Keratinocyte (primary cell): ENCODE data around the gene ADAP2. TPM values are rescaled to one million over a fixed set of nuclear protein-coding genes. Genes with fewer than 3 reads are reported as not detected.

Source experiments
- DNase-seq: peaks from one replicate; pipeline ENCODE4 v3.0.0-alpha.2; 2011; ENCODE audit warnings: low read depth, missing footprints, low spot score
- FAIRE-seq: peaks from 2 replicates; lab custom pipeline; 2011; peaks lifted over from hg19 to GRCh38; lab: Jason Lieb, UNC
- H2AFZ ChIP-seq: 2 replicates; pipeline ENCODE4 v1.6.0; 2012; ENCODE audit warnings: low read length, control low read depth, inconsistent platforms; ENCODE audit not compliant: control insufficient read depth
- H3K27ac ChIP-seq: 2 replicates; pipeline ENCODE4 v1.5.1; 2011; ENCODE audit warnings: low read length; ENCODE audit not compliant: control insufficient read depth, insufficient read depth
- H3K27me3 ChIP-seq: 3 replicates; pipeline ENCODE4 v1.6.0; 2011; ENCODE audit warnings: low read length; ENCODE audit not compliant: control insufficient read depth, insufficient read depth; ENCODE audit errors: extremely low read depth
- H3K36me3 ChIP-seq, 2 experiments: 2 replicates in 1 of 2; 3 replicates in 1 of 2; pipeline ENCODE4 v1.5.1; 2011; ENCODE audit warnings: low read length in 2 of 2, mild to moderate bottlenecking in 1 of 2; ENCODE audit not compliant: control insufficient read depth in 2 of 2, insufficient read depth in 2 of 2; ENCODE audit errors: extremely low read depth in 1 of 2
- H3K4me1 ChIP-seq: 3 replicates; pipeline ENCODE4 v1.5.1; 2011; ENCODE audit warnings: low read length; ENCODE audit not compliant: control insufficient read depth, insufficient read depth; ENCODE audit errors: extremely low read depth
- H3K4me2 ChIP-seq: 3 replicates; pipeline ENCODE4 v1.6.0; 2011; ENCODE audit warnings: low read depth, low read length; ENCODE audit not compliant: control insufficient read depth, insufficient read depth; ENCODE audit errors: extremely low read depth
- H3K4me3 ChIP-seq, 3 experiments: fragments of 200-600 bp in 1 of 3; sonication (generic) in 1 of 3; 2 replicates in 2 of 3; 3 replicates in 1 of 3; pipeline ENCODE4 v1.5.1; 2011 to 2016; ENCODE audit warnings: low read length in 3 of 3, mild to moderate bottlenecking in 3 of 3, control low read depth in 2 of 3, inconsistent platforms in 1 of 3, low read depth in 1 of 3, mixed read lengths in 1 of 3, mixed run types in 1 of 3, moderate library complexity in 1 of 3; ENCODE audit not compliant: control insufficient read depth in 2 of 3, insufficient read depth in 2 of 3; ENCODE audit errors: extremely low read depth in 1 of 3
- H3K79me2 ChIP-seq: 2 replicates; pipeline ENCODE4 v1.6.0; 2012; ENCODE audit warnings: low read length; ENCODE audit not compliant: control insufficient read depth, insufficient read depth
- H3K9ac ChIP-seq: 3 replicates; pipeline ENCODE4 v1.6.0; 2011; ENCODE audit warnings: low read length; ENCODE audit not compliant: control insufficient read depth, insufficient read depth; ENCODE audit errors: extremely low read depth
- H3K9me1 ChIP-seq: 3 replicates; pipeline ENCODE4 v1.6.0; 2011; ENCODE audit warnings: low read length; ENCODE audit not compliant: control insufficient read depth, insufficient read depth; ENCODE audit errors: extremely low read depth
- H3K9me3 ChIP-seq: 2 replicates; pipeline ENCODE4 v1.5.1; 2012; ENCODE audit warnings: low read depth, low read length; ENCODE audit not compliant: control insufficient read depth
- H4K20me1 ChIP-seq: 3 replicates; pipeline ENCODE4 v1.6.0; 2011; ENCODE audit warnings: low read length; ENCODE audit not compliant: control insufficient read depth, insufficient read depth; ENCODE audit errors: extremely low read depth
- EZH2 ChIP-seq: IDR thresholded peaks from one replicate; pipeline ENCODE4 v1.6.1; 2012; ENCODE audit warnings: inconsistent platforms, mild to moderate bottlenecking, low read length, moderate library complexity
- dilution Hi-C: fragments of 300-500 bp; cut with MboI; formaldehyde crosslinking; loops from one replicate; pipeline ENCODE4 v1.7.0; 2020; ENCODE audit warnings: low sequenced_read_pairs; ENCODE audit not compliant: extremely low pct_ligation_motif_present
- polyA plus RNA-seq, 5 experiments: library from polyadenylated mRNA; depleted of rRNA in 3 of 5; stranded (reverse) in 3 of 5; stranded (forward) in 1 of 5; unstranded in 1 of 5; fragments of >200 nt; gene quantifications; 1 replicate in 1 of 5; 2 replicates in 3 of 5; 3 replicates in 1 of 5; pipeline versions ENCODE4 v1.2.1 to v1.2.3, GENCODE V29; 2011 to 2012; ENCODE audit warnings: missing spikeins in 2 of 5, low read depth in 1 of 5, low replicate concordance in 1 of 5
- TF ChIP-seq, protein P1 (sequence below), 3 experiments: IDR thresholded peaks in 1 of 3; conservative IDR thresholded peaks in 1 of 3; optimal IDR thresholded peaks in 1 of 3; 2 replicates in 2 of 3; 3 replicates in 1 of 3; pipeline versions ENCODE3 to v1.5.1; 2011; ENCODE audit warnings: low read length in 3 of 3, mild to moderate bottlenecking in 3 of 3, moderate library complexity in 2 of 3, control low read depth in 1 of 3, inconsistent platforms in 1 of 3; ENCODE audit not compliant: insufficient read depth in 2 of 3; ENCODE audit errors: extremely low read depth in 1 of 3

Gene ADAP2
- polyA plus RNA-seq, 1 donor (not counting 4 experiments of a cell fraction or from before 2014, with no cell fraction given), result 1.4 TPM

GRCh38 chr17:30894236-30894635, 27.5 kb upstream of the ADAP2 start:
- H3K4me3 ChIP-seq, result no peak overlapping the region
- no peak overlapping the region for H2AFZ ChIP-seq
- H3K36me3 ChIP-seq, result peaks cover 5 to 8% of the 10 kb centered on the region in 2 experiments
- H3K27me3 ChIP-seq, result no peaks in the 10 kb centered on the region
- no peaks in the 10 kb centered on the region for H3K4me1 ChIP-seq
- dilution Hi-C loops, result no loop called here
- H3K9me1 ChIP-seq, result no peaks in the 10 kb centered on the region
- DNase-seq (no peak), FAIRE-seq (no peak)
- no peaks in the 10 kb centered on the region for H3K79me2 ChIP-seq
- no peak overlapping the region for H3K27ac ChIP-seq
- no peak overlapping the region for H3K4me2 ChIP-seq
- no peaks in the 10 kb centered on the region for H3K9me3 ChIP-seq
- TF ChIP-seq, protein P1, sequence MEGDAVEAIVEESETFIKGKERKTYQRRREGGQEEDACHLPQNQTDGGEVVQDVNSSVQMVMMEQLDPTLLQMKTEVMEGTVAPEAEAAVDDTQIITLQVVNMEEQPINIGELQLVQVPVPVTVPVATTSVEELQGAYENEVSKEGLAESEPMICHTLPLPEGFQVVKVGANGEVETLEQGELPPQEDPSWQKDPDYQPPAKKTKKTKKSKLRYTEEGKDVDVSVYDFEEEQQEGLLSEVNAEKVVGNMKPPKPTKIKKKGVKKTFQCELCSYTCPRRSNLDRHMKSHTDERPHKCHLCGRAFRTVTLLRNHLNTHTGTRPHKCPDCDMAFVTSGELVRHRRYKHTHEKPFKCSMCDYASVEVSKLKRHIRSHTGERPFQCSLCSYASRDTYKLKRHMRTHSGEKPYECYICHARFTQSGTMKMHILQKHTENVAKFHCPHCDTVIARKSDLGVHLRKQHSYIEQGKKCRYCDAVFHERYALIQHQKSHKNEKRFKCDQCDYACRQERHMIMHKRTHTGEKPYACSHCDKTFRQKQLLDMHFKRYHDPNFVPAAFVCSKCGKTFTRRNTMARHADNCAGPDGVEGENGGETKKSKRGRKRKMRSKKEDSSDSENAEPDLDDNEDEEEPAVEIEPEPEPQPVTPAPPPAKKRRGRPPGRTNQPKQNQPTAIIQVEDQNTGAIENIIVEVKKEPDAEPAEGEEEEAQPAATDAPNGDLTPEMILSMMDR (optimal IDR thresholded peaks at IDR 0.05 in 1 of 3, IDR thresholded peaks at IDR 0.05 in 1 of 3, conservative IDR thresholded peaks at IDR 0.05 in 1 of 3; ENCODE audit: extremely low read depth in 1 of 3, insufficient read depth in 2 of 3, low read length in 3 of 3), result no peak
- no peaks in the 10 kb centered on the region for H4K20me1 ChIP-seq
- no peak overlapping the region for H3K9ac ChIP-seq

GRCh38 chr17:30897311-30897710, 24.4 kb upstream of the ADAP2 start:
- dilution Hi-C loops, result no loop called here
- no peak for FAIRE-seq
- TF ChIP-seq, protein P1 (optimal IDR thresholded peaks at IDR 0.05 in 1 of 3, IDR thresholded peaks at IDR 0.05 in 1 of 3, conservative IDR thresholded peaks at IDR 0.05 in 1 of 3; ENCODE audit: extremely low read depth in 1 of 3, insufficient read depth in 2 of 3, low read length in 3 of 3), result no peak
- no peak for TF ChIP-seq EZH2
- Histone ChIP-seq H3K27ac (no peak overlapping the region), H3K36me3 (peaks cover 11 to 12% of the 10 kb centered on the region in 2 experiments), H4K20me1 (no peaks in the 10 kb centered on the region), H3K9me1 (no peaks in the 10 kb centered on the region), H3K27me3 (no peaks in the 10 kb centered on the region), H3K4me2 (no peak overlapping the region), H3K79me2 (peaks cover under 1% of the 10 kb centered on the region), H3K4me3 (no peak overlapping the region), H3K9ac (no peak overlapping the region), H3K9me3 (no peaks in the 10 kb centered on the region), H3K4me1 (no peaks in the 10 kb centered on the region), H2AFZ (no peak overlapping the region)
- no peak for DNase-seq
